ENCODE results near the gene MAPKAPK2. TPM values are rescaled to one million over a fixed set of nuclear protein-coding genes. Genes with fewer than 3 reads are reported as not detected.

MAPKAPK2 gene
- polyA plus RNA-seq, 1 donor (not counting 4 experiments of a cell fraction or from before 2014, with no cell fraction given): 41.5 TPM

- H3K4me3 ChIP-seq (ENCODE audit: control insufficient read depth in 2 of 3, extremely low read depth in 1 of 3, insufficient read depth in 2 of 3, low read depth in 1 of 3, low read length in 3 of 3): no peak overlapping the region
- H3K9me1 ChIP-seq (ENCODE audit: control insufficient read depth, extremely low read depth, insufficient read depth, low read length): no peaks in the 10 kb centered on the region
- dilution Hi-C loops (cut with MboI; ENCODE audit: extremely low pct_ligation_motif_present, low sequenced_read_pairs): no loop called here
- no peak for DNase-seq (ENCODE audit: low read depth, low spot score)
- H3K9ac ChIP-seq (ENCODE audit: control insufficient read depth, extremely low read depth, insufficient read depth, low read length): no peak overlapping the region
- no peak overlapping the region for H2AFZ ChIP-seq (ENCODE audit: control insufficient read depth, low read length)
- no peaks in the 10 kb centered on the region for H3K4me1 ChIP-seq (ENCODE audit: control insufficient read depth, extremely low read depth, insufficient read depth, low read length)
- H3K27ac ChIP-seq (ENCODE audit: control insufficient read depth, insufficient read depth, low read length): no peak overlapping the region
- peaks cover 5% of the 10 kb centered on the region for H3K27me3 ChIP-seq (ENCODE audit: control insufficient read depth, extremely low read depth, insufficient read depth, low read length)
- H3K36me3 ChIP-seq (ENCODE audit: control insufficient read depth in 2 of 2, extremely low read depth in 1 of 2, insufficient read depth in 2 of 2, low read length in 2 of 2): no peaks in the 10 kb centered on the region
- FAIRE-seq: no peak
- H3K9me3 ChIP-seq (ENCODE audit: control insufficient read depth, low read depth, low read length): no peaks in the 10 kb centered on the region
- H4K20me1 ChIP-seq (ENCODE audit: control insufficient read depth, extremely low read depth, insufficient read depth, low read length): no peaks in the 10 kb centered on the region
- H3K4me2 ChIP-seq (ENCODE audit: control insufficient read depth, extremely low read depth, insufficient read depth, low read depth, low read length): no peak overlapping the region
- H3K79me2 ChIP-seq (ENCODE audit: control insufficient read depth, insufficient read depth, low read length): no peaks in the 10 kb centered on the region
- TF ChIP-seq CTCF (optimal IDR thresholded peaks at IDR 0.05 in 1 of 3, IDR thresholded peaks at IDR 0.05 in 1 of 3, conservative IDR thresholded peaks at IDR 0.05 in 1 of 3; ENCODE audit: extremely low read depth in 1 of 3, insufficient read depth in 2 of 3, low read length in 3 of 3) (no peak), EZH2 (IDR thresholded peaks at IDR 0.05; ENCODE audit: low read length) (no peak)
Measured at GRCh38 chr1:206745301-206745700, 60.6 kb downstream of the MAPKAPK2 start.

- FAIRE-seq (no peak), DNase-seq (ENCODE audit: low read depth, low spot score) (no peak)
- Histone ChIP-seq H2AFZ (ENCODE audit: control insufficient read depth, low read length) (no peak overlapping the region), H3K4me3 (ENCODE audit: control insufficient read depth in 2 of 3, extremely low read depth in 1 of 3, insufficient read depth in 2 of 3, low read depth in 1 of 3, low read length in 3 of 3) (no peak overlapping the region), H3K27me3 (ENCODE audit: control insufficient read depth, extremely low read depth, insufficient read depth, low read length) (peaks cover 5% of the 10 kb centered on the region), H3K9ac (ENCODE audit: control insufficient read depth, extremely low read depth, insufficient read depth, low read length) (no peak overlapping the region), H3K27ac (ENCODE audit: control insufficient read depth, insufficient read depth, low read length) (no peak overlapping the region), H3K4me1 (ENCODE audit: control insufficient read depth, extremely low read depth, insufficient read depth, low read length) (no peaks in the 10 kb centered on the region), H3K9me3 (ENCODE audit: control insufficient read depth, low read depth, low read length) (no peaks in the 10 kb centered on the region), H3K79me2 (ENCODE audit: control insufficient read depth, insufficient read depth, low read length) (no peaks in the 10 kb centered on the region), H3K4me2 (ENCODE audit: control insufficient read depth, extremely low read depth, insufficient read depth, low read depth, low read length) (no peak overlapping the region), H4K20me1 (ENCODE audit: control insufficient read depth, extremely low read depth, insufficient read depth, low read length) (no peaks in the 10 kb centered on the region), H3K36me3 (ENCODE audit: control insufficient read depth in 2 of 2, extremely low read depth in 1 of 2, insufficient read depth in 2 of 2, low read length in 2 of 2) (no peaks in the 10 kb centered on the region), H3K9me1 (ENCODE audit: control insufficient read depth, extremely low read depth, insufficient read depth, low read length) (no peaks in the 10 kb centered on the region)
- dilution Hi-C loops (cut with MboI; ENCODE audit: extremely low pct_ligation_motif_present, low sequenced_read_pairs): no loop called here
- TF ChIP-seq CTCF (optimal IDR thresholded peaks at IDR 0.05 in 1 of 3, IDR thresholded peaks at IDR 0.05 in 1 of 3, conservative IDR thresholded peaks at IDR 0.05 in 1 of 3; ENCODE audit: extremely low read depth in 1 of 3, insufficient read depth in 2 of 3, low read length in 3 of 3) (no peak), EZH2 (IDR thresholded peaks at IDR 0.05; ENCODE audit: low read length) (no peak)
Measured at GRCh38 chr1:206748348-206749030, 63.8 kb downstream of the MAPKAPK2 start.
